Measurements from ENCODE around the gene TMEM72.

GRCh38 chr10:44951576-44952226, 40.6 kb downstream of the TMEM72 start:
- TF ChIP-seq EZH2phosphoT487 (IDR thresholded peaks at IDR 0.05; ENCODE audit: low read depth, severe bottlenecking, unreplicated experiment) (no peak), CTCF (IDR thresholded peaks at IDR 0.05; ENCODE audit: poor library complexity) (no peak), EZH2 (IDR thresholded peaks at IDR 0.05; ENCODE audit: borderline replicate concordance) (no peak)

Data from hepatocyte (in vitro differentiated cells).